HCEC 1CT (cell line): ENCODE results near the gene RPL41.
"Not testable (repeated sequence)": the region's sequence is repeated elsewhere in the genome, so short reads cannot be mapped to it uniquely, and the experiment has no call there.

ENCODE experiments used
- DNase-seq: peaks from one replicate; pipeline ENCODE4 v3.0.0-alpha.2; 2017

RPL41 gene

GRCh38 chr12:56116267-56117081 is at the start of gene RPL41:
TSS of gene RPL41 (plus strand) at chr12:56116633.
- DNase-seq, result peak; percentile 86

DNA sequence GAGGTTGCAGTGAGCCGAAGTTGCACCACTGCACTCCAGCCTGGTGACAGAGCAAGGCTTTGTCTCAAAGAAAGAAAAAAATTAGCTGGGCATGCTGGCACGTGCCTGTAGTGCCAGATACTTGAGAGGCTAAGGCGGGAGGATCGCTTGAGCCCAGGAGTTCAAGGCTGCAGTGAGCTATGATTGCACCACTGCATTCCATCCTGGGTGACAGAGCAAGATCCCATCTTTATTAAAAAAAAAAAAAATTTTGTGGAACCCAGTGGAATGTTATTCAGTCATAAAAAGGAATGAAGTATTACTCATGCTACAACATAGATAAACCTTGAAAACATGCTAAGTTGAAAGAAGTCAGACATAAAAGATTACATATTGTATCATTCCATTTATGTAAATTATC is 44.8 kb upstream of the RPL41 start:
- peak; percentile 64 for DNase-seq

- DNase-seq, result no peak
These were observed 42.0 kb upstream of the RPL41 start for GRCh38 chr12:56074396-56074795.

- DNase-seq, result not testable (repeated sequence)
These were observed 38.5 kb upstream of the RPL41 start for GRCh38 chr12:56077966-56078365.

- DNase-seq, result no peak
These were observed 38.0 kb upstream of the RPL41 start for GRCh38 chr12:56078427-56078826.

DNA sequence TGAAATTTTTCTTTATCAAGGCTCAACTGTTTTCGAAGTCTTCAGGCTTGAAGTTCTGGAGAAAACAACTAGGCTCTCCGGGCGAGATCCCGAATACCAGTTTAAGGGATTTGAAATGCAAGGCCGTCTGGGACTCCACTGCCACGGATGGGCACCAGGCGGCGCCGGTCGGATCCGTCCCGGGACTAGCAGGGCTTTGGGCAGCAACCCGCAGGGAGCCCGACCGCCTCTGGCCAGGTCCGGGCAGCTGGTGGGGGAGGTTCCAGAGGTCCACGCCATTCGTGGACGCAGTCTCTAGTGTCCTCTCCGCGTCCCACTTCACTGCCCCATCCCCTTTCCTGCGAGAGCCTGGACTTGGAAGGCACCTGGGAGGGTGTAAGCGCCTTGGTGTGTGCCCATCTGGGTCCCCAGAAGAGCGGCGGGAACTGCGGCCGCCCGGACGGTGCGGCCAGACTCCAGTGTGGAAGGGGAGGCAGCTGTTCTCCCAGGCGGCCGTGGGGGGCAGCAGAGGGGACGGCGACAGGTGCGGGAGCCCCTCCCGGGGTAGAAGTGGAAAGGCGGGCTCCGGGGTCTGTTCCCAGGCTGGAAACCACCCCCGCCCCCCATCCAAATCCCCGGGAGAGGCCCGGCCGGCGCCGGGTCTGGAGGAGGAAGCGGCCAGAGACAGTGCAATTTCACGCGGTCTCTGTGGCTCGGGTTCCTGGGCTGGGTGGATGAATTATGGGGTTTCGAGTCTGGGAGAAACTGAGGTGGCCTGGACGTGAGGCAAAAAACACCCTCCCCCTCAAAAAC is 37.3 kb upstream of the RPL41 start:
- peak; percentile 81 for DNase-seq

DNA sequence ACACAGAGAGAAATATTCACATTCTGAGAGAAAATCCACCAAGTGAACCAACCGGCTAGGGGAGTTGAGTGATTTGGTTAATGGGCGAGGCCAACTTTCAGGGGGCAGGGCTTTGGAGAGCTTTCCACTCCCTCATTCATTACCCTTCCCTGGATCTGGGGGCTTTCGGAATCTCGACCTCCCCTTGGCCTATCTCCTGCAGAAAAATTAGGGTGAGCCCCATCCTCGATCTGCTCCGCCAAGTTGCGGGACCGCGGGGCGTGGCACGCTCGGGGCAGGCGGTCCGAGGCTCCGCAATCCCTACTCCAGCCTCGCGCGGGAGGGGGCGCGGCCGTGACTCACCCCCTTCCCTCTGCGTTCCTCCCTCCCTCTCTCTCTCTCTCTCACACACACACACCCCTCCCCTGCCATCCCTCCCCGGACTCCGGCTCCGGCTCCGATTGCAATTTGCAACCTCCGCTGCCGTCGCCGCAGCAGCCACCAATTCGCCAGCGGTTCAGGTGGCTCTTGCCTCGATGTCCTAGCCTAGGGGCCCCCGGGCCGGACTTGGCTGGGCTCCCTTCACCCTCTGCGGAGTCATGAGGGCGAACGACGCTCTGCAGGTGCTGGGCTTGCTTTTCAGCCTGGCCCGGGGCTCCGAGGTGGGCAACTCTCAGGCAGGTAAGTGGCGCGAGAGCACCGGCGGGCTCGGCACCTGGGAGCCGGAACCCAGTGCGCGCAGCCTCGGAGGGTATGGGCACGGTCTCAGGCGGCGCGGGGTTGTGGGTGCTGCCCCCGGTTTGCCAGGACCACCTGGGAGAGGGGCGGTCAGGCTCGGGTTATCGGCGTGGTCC is 36.5 kb upstream of the RPL41 start, which contains the start of gene ERBB3:
TSS of gene ERBB3 (plus strand) at position 443 of the 833 bp plus-strand sequence. CDS start at position 579, 136 bp downstream.
- peak; percentile 75 for DNase-seq

DNA sequence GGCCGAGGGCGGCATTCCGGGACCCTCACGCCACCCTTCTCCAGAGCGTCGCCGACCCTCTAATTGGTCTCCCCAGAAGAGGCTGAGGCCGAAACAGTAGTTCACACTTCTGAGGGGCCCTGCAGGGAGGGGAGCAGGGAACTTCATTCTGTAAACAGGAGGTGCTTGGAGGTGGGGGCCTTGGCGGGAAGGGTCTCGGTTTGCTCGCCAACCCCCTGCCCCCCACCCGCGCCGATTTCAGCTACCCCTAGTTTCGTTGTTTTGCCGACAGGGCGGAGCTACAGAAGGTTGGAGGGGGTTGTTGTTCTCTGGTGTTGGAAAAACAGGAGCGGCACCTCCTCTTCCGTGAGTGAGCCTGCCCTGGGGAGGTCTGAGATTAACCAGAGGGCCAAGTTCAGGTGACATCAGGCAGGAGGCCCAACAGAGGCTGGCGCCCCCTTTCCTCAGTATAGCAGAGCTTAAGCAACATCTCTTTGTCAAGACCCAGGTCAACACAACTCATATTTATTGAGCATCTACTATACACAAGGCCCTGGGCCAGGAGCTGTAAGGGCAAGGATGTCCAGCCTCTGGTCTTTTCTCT is 35.8 kb upstream of the RPL41 start:
- no peak for DNase-seq

DNA sequence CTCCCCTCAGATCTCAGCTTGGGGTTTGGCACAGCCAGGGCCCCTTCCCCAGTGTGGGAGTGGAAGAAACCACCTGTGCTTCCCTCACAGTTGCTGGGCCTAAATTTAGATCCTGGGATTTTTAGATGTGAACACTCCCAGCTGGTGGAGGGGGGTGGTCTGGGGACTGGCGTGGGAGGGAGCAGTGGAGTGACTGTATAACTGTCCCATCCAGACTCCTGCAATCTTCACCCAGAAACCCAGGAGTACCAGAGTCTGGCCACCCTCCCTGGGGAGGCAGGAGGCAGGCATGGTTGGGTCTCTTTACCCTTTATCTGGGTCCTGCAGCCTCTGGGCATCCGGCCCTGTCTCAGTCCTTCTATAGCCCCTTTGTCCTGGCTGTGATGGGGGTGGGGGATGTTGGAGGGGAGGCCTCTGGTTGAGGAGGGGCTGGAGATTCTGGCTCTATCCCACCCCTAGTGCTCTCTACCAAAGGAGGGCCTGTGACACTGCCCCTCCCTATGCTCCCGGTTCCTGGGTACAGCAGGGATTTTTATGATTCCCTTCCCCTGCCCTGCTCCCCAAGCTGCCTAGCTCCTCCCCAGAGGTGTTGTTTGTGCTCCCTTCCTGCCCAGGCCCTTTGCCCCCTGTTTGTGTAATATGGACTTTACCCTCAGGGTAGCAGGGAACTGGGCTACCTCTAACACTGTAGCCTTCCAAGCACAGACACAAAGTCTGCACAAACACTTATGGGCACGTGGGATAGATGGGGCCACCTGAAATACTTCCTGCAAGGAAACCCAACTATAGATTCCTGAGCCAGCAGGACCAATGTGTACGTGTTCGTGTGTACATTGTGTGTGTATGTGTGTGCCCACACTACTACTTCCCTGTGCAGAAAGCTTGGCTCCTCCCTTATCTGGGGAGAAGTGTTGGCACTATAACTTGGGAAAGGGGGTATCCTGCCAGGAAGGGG is 34.8 kb upstream of the RPL41 start:
- no peak for DNase-seq

DNA sequence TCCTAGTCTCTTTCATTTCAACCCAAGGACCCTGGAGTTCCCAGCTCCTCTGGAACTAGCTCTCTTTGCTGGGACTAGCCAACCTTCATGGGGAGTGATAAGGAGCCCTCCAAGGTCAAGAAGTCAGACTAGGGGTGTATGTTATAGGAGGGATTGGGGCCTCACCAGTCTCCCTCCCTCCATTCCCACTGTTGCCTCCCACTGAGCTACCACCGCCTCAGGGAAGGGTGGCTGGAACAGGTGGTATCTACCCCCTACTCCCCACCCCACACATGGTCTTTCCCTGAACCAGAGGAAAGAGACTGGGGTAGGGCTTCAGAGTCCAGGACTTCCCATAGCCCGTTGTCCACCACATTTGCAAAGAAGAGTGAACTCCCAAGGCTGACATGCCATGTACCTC is 34.1 kb upstream of the RPL41 start:
- no peak for DNase-seq

GRCh38 chr12:56082967-56083366 is 33.5 kb upstream of the RPL41 start:
- DNase-seq, result no peak

DNA sequence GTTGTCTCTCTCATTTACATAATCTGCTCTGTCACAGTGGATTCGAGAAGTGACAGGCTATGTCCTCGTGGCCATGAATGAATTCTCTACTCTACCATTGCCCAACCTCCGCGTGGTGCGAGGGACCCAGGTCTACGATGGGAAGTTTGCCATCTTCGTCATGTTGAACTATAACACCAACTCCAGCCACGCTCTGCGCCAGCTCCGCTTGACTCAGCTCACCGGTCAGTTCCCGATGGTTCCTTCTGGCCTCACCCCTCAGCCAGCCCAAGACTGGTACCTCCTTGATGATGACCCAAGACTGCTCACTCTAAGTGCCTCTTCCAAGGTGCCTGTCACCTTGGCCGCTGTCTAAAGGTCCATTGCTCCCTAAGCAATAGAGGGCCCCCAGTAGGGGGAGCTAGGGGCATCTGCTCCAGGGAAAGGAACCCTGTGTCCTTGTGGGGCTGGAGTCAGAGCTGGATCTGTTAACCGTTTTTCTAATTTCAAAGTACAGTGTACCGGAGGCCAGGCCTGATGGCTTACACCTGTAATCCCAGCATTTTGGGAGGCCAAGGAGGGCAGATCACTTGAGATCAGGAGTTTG is 31.4 kb upstream of the RPL41 start:
- peak; percentile 24 for DNase-seq

- no peak for DNase-seq
These were observed 30.3 kb upstream of the RPL41 start for GRCh38 chr12:56086096-56086495.

DNA sequence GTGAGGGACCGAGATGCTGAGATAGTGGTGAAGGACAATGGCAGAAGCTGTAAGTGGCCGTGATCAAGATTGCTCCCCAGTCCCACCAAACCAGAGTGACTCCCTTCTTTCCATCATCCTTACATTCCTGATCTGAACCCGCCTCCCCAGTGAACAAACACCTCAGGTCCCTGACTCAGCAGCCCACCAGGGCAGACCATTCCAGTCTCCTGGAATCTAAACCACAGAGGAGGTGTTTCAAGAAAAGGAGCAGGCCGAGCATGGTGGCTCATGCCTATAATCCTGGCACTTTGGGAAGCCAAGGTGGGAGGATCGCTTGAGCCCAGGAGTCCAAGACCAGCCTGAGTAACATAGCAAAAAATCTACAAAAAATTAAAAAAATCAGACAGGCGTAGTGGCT is 29.8 kb upstream of the RPL41 start:
- DNase-seq, result no peak

DNA sequence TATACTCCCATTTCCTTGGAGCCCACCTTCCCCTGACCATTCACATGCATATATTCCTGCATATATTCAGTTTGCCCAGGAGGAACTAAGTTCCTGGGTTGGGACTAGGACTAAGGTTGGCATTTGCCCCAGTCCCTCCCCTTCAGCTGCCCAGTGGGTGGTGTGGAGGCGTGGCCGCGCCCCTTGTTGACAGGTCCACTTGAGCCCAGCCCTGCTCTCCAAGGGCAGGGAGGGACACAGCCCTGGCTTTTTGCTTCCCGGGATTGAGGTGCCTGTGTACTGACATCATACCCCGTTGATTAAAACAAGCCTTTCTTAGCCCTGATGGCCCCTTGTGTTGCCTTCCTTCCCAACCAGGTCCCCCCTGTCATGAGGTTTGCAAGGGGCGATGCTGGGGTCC is 29.2 kb upstream of the RPL41 start:
- DNase-seq, result no peak

GRCh38 chr12:56097738-56098137 is 18.7 kb upstream of the RPL41 start:
- no peak for DNase-seq

GRCh38 chr12:56098592-56098991 is 17.8 kb upstream of the RPL41 start:
- no peak for DNase-seq

GRCh38 chr12:56099787-56100186 is 16.6 kb upstream of the RPL41 start:
- DNase-seq, result no peak

GRCh38 chr12:56101045-56101444 is 15.4 kb upstream of the RPL41 start:
- DNase-seq, result no peak

DNA sequence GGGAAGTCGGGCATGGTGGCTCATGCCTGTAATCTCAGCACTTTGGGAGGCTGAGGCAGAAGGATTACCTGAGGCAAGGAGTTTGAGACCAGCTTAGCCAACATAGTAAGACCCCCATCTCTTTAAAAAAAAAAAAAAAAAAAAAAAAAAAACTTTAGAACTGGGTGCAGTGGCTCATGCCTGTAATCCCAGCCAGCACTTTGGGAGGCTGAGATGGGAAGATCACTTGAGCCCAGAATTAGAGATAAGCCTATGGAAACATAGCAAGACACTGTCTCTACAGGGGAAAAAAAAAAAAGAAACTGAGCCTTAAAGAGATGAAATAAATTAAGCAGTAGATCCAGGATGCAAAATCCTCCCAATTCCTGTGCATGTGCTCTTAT is 13.8 kb upstream of the RPL41 start:
- no peak for DNase-seq

- no peak for DNase-seq
These were observed 13.2 kb upstream of the RPL41 start for GRCh38 chr12:56103066-56103711.
